AG08396 (cell line): ENCODE results near the gene RSPRY1.
"Not testable (repeated sequence)": the region's sequence is repeated elsewhere in the genome, so short reads cannot be mapped to it uniquely, and the experiment has no call there.

ENCODE experiments used
- DNase-seq: peaks from one replicate; pipeline ENCODE4 v3.0.0; 2012; ENCODE audit warnings: low spot score, mixed read lengths

RSPRY1 gene

GRCh38 chr16:57255686-57256415 is 69.7 kb downstream of the RSPRY1 start:
- DNase-seq: no peak

GRCh38 chr16:57256601-57257395 is 70.7 kb downstream of the RSPRY1 start:
- DNase-seq: no peak

GRCh38 chr16:57257455-57258070 is 71.4 kb downstream of the RSPRY1 start:
- DNase-seq: no peak

- no peak for DNase-seq
Observed at GRCh38 chr16:57258226-57258909, 72.2 kb downstream of the RSPRY1 start.

GRCh38 chr16:57258910-57259475 is 72.9 kb downstream of the RSPRY1 start:
- DNase-seq: no peak

- DNase-seq: peak; percentile 67
Observed at GRCh38 chr16:57260294-57260929, 74.3 kb downstream of the RSPRY1 start.

GRCh38 chr16:57261806-57262205 is 75.7 kb downstream of the RSPRY1 start:
- no peak for DNase-seq

GRCh38 chr16:57262841-57263540 is 76.9 kb downstream of the RSPRY1 start:
- no peak for DNase-seq

- no peak for DNase-seq
Observed at GRCh38 chr16:57263541-57264351, 77.6 kb downstream of the RSPRY1 start.

- no peak for DNase-seq
Observed at GRCh38 chr16:57264381-57264780, 78.3 kb downstream of the RSPRY1 start.

GRCh38 chr16:57264950-57265371 is 78.8 kb downstream of the RSPRY1 start:
- no peak for DNase-seq

GRCh38 chr16:57265850-57266530 is 79.9 kb downstream of the RSPRY1 start:
- DNase-seq: peak; percentile 52

- DNase-seq: no peak
Observed at GRCh38 chr16:57266531-57267260, 80.6 kb downstream of the RSPRY1 start.

- DNase-seq: not testable (repeated sequence)
Observed at GRCh38 chr16:57267343-57267742, 81.2 kb downstream of the RSPRY1 start.

GRCh38 chr16:57268804-57269800 is 83.0 kb downstream of the RSPRY1 start:
- no peak for DNase-seq

GRCh38 chr16:57270221-57271062 is 84.3 kb downstream of the RSPRY1 start:
- no peak for DNase-seq

GRCh38 chr16:57271063-57271345 is 84.9 kb downstream of the RSPRY1 start:
- no peak for DNase-seq
